Neutrophil (primary cell): ENCODE measurements around the gene NCOA3.
"Not testable (repeated sequence)": the region's sequence is repeated elsewhere in the genome, so short reads cannot be mapped to it uniquely, and the experiment has no call there.

ENCODE experiments used
- H3K27ac ChIP-seq: fragments of 200-600 bp; sonication (generic); 2 replicates; pipeline ENCODE4 v1.5.1; 2016; ENCODE audit warnings: mild to moderate bottlenecking, moderate library complexity
- H3K27me3 ChIP-seq: fragments of 200-600 bp; sonication (generic); 2 replicates; pipeline ENCODE4 v1.6.0; 2016; ENCODE audit warnings: mild to moderate bottlenecking
- H3K36me3 ChIP-seq: fragments of 200-600 bp; sonication (generic); 2 replicates; pipeline ENCODE4 v1.5.1; 2017
- H3K4me1 ChIP-seq, 2 experiments: fragments of 200-600 bp in 1 of 2; sonication (generic) in 1 of 2; 1 replicate in 1 of 2; 2 replicates in 1 of 2; pipeline versions ENCODE4 v1.5.1 to v1.6.1; 2013 to 2016; ENCODE audit warnings: low read depth in 1 of 2, low read length in 1 of 2, mild to moderate bottlenecking in 1 of 2, moderate library complexity in 1 of 2; ENCODE audit not compliant: control insufficient read depth in 1 of 2, insufficient read depth in 1 of 2
- H3K4me3 ChIP-seq, 2 experiments: fragments of 200-600 bp in 1 of 2; sonication (generic) in 1 of 2; 1 replicate in 1 of 2; 2 replicates in 1 of 2; pipeline ENCODE4 v1.5.1; 2013 to 2016; ENCODE audit warnings: low read depth in 1 of 2, low read length in 1 of 2, mild to moderate bottlenecking in 1 of 2, moderate library complexity in 1 of 2
- H3K9me3 ChIP-seq: fragments of 200-600 bp; sonication (generic); 2 replicates; pipeline ENCODE4 v1.5.1; 2016
- CTCF ChIP-seq: fragments of 200-600 bp; sonication (generic); IDR thresholded peaks from 2 replicates; pipeline ENCODE4 v1.5.1; 2016; ENCODE audit warnings: antibody characterized with exemption

Gene NCOA3

GRCh38 chr20:47551841-47552240, 50.2 kb downstream of the NCOA3 start:
- no peak for TF ChIP-seq CTCF
- no peak overlapping the region for H3K27ac ChIP-seq

GRCh38 chr20:47552996-47553395, 51.3 kb downstream of the NCOA3 start:
- H3K36me3 ChIP-seq = no peaks in the 10 kb centered on the region
- no peaks in the 10 kb centered on the region for H3K27me3 ChIP-seq
- no peak overlapping the region for H3K4me3 ChIP-seq
- H3K27ac ChIP-seq = no peak overlapping the region
- TF ChIP-seq CTCF = no peak
- H3K9me3 ChIP-seq = no peaks in the 10 kb centered on the region
- no peaks in the 10 kb centered on the region for H3K4me1 ChIP-seq

More at GRCh38 chr20:47551841-47552240, 50.2 kb downstream of the NCOA3 start:
- Histone ChIP-seq H3K4me1 (no peaks in the 10 kb centered on the region), H3K36me3 (no peaks in the 10 kb centered on the region), H3K4me3 (no peak overlapping the region), H3K9me3 (no peaks in the 10 kb centered on the region), H3K27me3 (no peaks in the 10 kb centered on the region)

- not testable (repeated sequence) for H3K4me1 ChIP-seq, H3K9me3 ChIP-seq, H3K27ac ChIP-seq, H3K36me3 ChIP-seq, H3K4me3 ChIP-seq, H3K27me3 ChIP-seq
These were observed 52.0 kb downstream of the NCOA3 start for GRCh38 chr20:47553594-47554235.

- H3K4me1 ChIP-seq, H3K27me3 ChIP-seq, H3K27ac ChIP-seq, H3K36me3 ChIP-seq, H3K9me3 ChIP-seq, H3K4me3 ChIP-seq: not testable (repeated sequence)
These were observed 52.6 kb downstream of the NCOA3 start for GRCh38 chr20:47554283-47554682.

- no peak overlapping the region for H3K27ac ChIP-seq
These were observed 55.5 kb downstream of the NCOA3 start for GRCh38 chr20:47557218-47557617.

GRCh38 chr20:47557791-47558190, 56.1 kb downstream of the NCOA3 start:
- Histone ChIP-seq H3K9me3 (no peaks in the 10 kb centered on the region), H3K27ac (no peak overlapping the region), H3K27me3 (no peaks in the 10 kb centered on the region), H3K4me3 (no peak overlapping the region), H3K4me1 (no peaks in the 10 kb centered on the region), H3K36me3 (no peaks in the 10 kb centered on the region)
- no peak for TF ChIP-seq CTCF

More at GRCh38 chr20:47557218-47557617, 55.5 kb downstream of the NCOA3 start:
- no peaks in the 10 kb centered on the region for H3K9me3 ChIP-seq
- no peaks in the 10 kb centered on the region for H3K4me1 ChIP-seq
- H3K4me3 ChIP-seq = no peak overlapping the region
- TF ChIP-seq CTCF = no peak
- H3K27me3 ChIP-seq = no peaks in the 10 kb centered on the region
- no peaks in the 10 kb centered on the region for H3K36me3 ChIP-seq
